ENCODE measurements around the gene FSIP1.

Gene FSIP1

GRCh38 chr15:39680868-39681267 lies 101.8 kb downstream of the FSIP1 start:
- DNase-seq, result no peak

- DNase-seq, result no peak
Measured at GRCh38 chr15:39672666-39673065, 110.0 kb downstream of the FSIP1 start.

GRCh38 chr15:39672184-39672583 lies 110.5 kb downstream of the FSIP1 start:
- no peak for DNase-seq

GRCh38 chr15:39670687-39671086 lies 112.0 kb downstream of the FSIP1 start:
- no peak for DNase-seq

GRCh38 chr15:39669661-39670060 lies 113.0 kb downstream of the FSIP1 start:
- DNase-seq, result no peak

GRCh38 chr15:39669241-39669640 lies 113.4 kb downstream of the FSIP1 start:
- DNase-seq, result no peak

- no peak for DNase-seq
Measured at GRCh38 chr15:39668457-39668856, 114.2 kb downstream of the FSIP1 start.

- DNase-seq, result no peak
Measured at GRCh38 chr15:39667382-39668127, 115.1 kb downstream of the FSIP1 start.

- no peak for DNase-seq
Measured at GRCh38 chr15:39666677-39667076, 116.0 kb downstream of the FSIP1 start.

- no peak for DNase-seq
Measured at GRCh38 chr15:39665629-39666250, 116.9 kb downstream of the FSIP1 start.

GRCh38 chr15:39663704-39664250 lies 118.9 kb downstream of the FSIP1 start:
- DNase-seq, result no peak

GRCh38 chr15:39661776-39662175 lies 120.9 kb downstream of the FSIP1 start:
- DNase-seq, result no peak

GRCh38 chr15:39658740-39659139 lies 123.9 kb downstream of the FSIP1 start:
- DNase-seq, result no peak

GRCh38 chr15:39657668-39658067 lies 125.0 kb downstream of the FSIP1 start:
- no peak for DNase-seq

- no peak for DNase-seq
Measured at GRCh38 chr15:39657181-39657580, 125.5 kb downstream of the FSIP1 start.

- no peak for DNase-seq
Measured at GRCh38 chr15:39654304-39654703, 128.3 kb downstream of the FSIP1 start.

GRCh38 chr15:39651881-39652280 lies 130.8 kb downstream of the FSIP1 start:
- no peak for DNase-seq

GRCh38 chr15:39651295-39651694 lies 131.3 kb downstream of the FSIP1 start:
- no peak for DNase-seq

- no peak for DNase-seq
Measured at GRCh38 chr15:39649757-39650156, 132.9 kb downstream of the FSIP1 start.

GRCh38 chr15:39646425-39646824 lies 136.2 kb downstream of the FSIP1 start:
- no peak for DNase-seq

GRCh38 chr15:39645976-39646257 lies 136.7 kb downstream of the FSIP1 start:
- no peak for DNase-seq

GRCh38 chr15:39645138-39645975 lies 137.3 kb downstream of the FSIP1 start:
- DNase-seq, result no peak

- no peak for DNase-seq
Measured at GRCh38 chr15:39644136-39644535, 138.5 kb downstream of the FSIP1 start.

GRCh38 chr15:39643727-39644126 lies 138.9 kb downstream of the FSIP1 start:
- DNase-seq, result no peak
